ENCODE measurements around the gene LZTR1. TPM values are rescaled to one million over a fixed set of nuclear protein-coding genes. Genes with fewer than 3 reads are reported as not detected.

The LZTR1 gene
- total RNA-seq, 1 donor from 2014 or later, result 16.7 TPM

DNA sequence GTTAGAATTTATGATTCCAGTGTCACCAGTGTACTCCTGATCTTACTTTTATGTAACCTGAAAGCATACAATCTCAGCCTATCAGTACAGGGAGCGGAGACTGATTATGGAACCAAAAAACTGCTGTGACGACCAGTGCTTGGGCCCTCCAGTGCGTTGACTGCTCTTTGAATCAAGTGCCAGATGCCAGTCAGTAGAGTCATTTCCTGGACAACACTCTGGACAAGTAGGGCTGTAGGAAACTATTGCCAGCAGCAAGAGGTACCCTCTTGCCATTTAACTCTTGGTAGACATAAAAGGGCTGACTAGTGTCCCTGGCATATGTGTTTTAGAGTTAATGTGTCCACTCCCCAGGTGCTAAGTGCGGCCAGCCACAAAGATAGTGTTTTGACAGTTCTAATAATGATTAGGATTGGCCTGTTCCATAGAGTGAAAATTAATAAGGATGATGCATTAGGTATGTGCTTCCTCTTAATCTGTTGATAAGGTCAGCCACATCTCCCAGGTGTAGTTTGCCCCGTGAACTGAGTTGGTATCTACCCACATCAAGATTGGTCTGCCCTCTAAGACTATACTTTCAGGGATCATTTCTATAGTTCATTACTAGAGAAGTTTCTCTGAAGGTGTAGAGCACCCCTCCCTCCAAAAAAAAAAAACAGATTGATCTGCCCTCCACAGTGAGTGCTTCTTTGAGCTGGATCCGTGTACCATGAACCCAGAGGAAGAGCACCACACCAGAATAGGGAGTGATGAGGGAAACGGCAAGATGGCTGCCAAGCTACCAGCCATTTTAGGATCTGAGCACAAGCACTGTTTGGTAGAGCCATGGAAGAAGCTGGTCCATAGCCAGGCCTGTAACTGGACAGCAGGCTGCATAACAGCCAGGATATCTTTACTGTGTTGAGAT lies 35.8 kb upstream of the LZTR1 start:
- DNase-seq (ENCODE audit: low read depth), result no peak
- H3K4me3 ChIP-seq (ENCODE audit: low read depth, low read length), result no peak overlapping the region
- TF ChIP-seq, protein P1, sequence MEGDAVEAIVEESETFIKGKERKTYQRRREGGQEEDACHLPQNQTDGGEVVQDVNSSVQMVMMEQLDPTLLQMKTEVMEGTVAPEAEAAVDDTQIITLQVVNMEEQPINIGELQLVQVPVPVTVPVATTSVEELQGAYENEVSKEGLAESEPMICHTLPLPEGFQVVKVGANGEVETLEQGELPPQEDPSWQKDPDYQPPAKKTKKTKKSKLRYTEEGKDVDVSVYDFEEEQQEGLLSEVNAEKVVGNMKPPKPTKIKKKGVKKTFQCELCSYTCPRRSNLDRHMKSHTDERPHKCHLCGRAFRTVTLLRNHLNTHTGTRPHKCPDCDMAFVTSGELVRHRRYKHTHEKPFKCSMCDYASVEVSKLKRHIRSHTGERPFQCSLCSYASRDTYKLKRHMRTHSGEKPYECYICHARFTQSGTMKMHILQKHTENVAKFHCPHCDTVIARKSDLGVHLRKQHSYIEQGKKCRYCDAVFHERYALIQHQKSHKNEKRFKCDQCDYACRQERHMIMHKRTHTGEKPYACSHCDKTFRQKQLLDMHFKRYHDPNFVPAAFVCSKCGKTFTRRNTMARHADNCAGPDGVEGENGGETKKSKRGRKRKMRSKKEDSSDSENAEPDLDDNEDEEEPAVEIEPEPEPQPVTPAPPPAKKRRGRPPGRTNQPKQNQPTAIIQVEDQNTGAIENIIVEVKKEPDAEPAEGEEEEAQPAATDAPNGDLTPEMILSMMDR (conservative IDR thresholded peaks at IDR 0.05; ENCODE audit: low read depth, low read length), result no peak

- no peak overlapping the region for H3K4me3 ChIP-seq (ENCODE audit: low read depth, low read length)
- TF ChIP-seq, protein P1 (conservative IDR thresholded peaks at IDR 0.05; ENCODE audit: low read depth, low read length), result no peak
- no peak for DNase-seq (ENCODE audit: low read depth)
Observed at GRCh38 chr22:20946991-20947390, 35.1 kb upstream of the LZTR1 start.

DNA sequence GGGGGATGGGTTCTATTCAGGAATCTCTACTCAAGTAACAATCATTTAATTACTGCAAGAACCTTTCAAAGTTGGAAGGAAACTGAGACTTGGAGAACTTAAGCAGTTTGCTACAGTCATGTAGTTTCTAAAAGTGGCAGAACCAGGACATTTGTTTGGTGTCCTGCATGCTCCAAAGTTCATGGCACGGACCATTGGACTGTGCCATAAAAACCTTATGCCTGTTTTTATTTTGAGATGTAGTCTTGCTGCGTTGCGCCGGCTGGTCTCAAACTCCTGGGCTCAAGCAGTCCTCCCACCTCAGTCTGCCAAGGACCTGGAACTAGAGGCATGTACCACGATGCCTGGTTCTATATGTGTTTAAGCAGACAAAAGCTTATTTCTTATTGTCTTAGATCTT lies 33.6 kb upstream of the LZTR1 start:
- no peak overlapping the region for H3K4me3 ChIP-seq (ENCODE audit: low read depth, low read length)
- no peak for DNase-seq (ENCODE audit: low read depth)
- TF ChIP-seq, protein P1 (conservative IDR thresholded peaks at IDR 0.05; ENCODE audit: low read depth, low read length), result no peak

DNA sequence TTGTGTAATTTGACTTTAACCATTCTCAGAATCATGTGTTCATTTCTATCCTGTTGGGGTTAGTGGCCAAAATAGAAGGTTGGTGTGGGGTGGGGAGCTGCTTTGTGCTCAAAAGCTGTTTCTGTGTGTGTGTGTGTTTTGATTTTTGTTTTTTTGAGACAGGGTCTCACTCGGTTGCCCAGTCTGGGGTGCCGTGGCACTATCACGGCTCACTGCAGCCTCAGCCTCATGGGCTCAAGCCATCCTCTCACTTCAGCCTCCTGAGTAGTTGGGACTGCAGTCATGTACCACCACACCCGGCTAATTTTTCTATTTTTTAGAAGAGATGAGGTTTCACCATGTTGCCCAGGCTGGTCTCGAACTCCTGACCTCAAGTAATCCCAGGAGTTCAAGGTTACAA lies 33.1 kb upstream of the LZTR1 start:
- DNase-seq (ENCODE audit: low read depth), result no peak
- TF ChIP-seq, protein P1 (conservative IDR thresholded peaks at IDR 0.05; ENCODE audit: low read depth, low read length), result no peak
- H3K4me3 ChIP-seq (ENCODE audit: low read depth, low read length), result no peak overlapping the region

GRCh38 chr22:20949698-20950183 lies 32.4 kb upstream of the LZTR1 start:
- TF ChIP-seq, protein P1 (conservative IDR thresholded peaks at IDR 0.05; ENCODE audit: low read depth, low read length), result no peak
- H3K4me3 ChIP-seq (ENCODE audit: low read depth, low read length), result no peak overlapping the region
- DNase-seq (ENCODE audit: low read depth), result no peak

DNA sequence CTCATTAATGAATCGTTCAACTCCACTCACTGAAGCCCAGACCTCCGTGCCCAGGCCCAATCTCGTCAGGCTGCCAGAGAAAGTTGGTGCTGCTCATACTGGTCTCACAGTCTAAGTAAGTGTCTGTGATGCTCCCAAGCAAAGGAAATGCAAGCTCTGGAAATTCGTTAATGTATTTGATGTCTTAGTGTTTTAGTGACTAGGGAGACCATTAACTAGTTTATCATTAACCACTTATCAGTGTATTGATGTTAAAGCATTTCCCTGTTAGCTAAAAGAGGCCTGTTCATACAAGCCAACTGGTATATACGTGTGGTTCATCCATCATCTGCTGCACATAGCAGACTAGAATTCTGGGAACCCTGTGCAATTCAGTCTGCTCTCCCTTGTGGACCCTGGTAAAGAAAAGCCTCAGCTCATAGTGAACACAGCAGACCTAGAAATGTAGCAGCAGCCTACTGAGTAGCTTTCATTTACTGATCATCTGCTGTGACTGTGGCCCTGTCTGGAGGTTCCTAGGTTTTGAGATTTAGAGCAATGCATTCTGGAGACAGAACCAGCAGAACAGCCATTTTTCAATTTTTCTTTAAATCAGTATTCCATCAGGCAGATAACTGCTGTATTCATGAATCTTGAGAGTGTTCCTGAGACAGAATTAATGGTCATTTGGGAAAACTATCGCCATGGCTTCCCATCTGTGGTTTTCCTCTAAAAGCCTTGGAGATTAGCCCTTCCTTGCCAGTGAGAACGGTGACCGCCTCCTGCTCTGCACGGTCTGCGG lies 30.8 kb upstream of the LZTR1 start:
- H3K4me3 ChIP-seq (ENCODE audit: low read depth, low read length), result no peak overlapping the region
- TF ChIP-seq, protein P1 (conservative IDR thresholded peaks at IDR 0.05; ENCODE audit: low read depth, low read length), result no peak
- no peak for DNase-seq (ENCODE audit: low read depth)

Measured in epithelial cell of proximal tubule (primary cell).